ENCODE results near the gene PTRH1. TPM values are rescaled to one million over a fixed set of nuclear protein-coding genes. Genes with fewer than 3 reads are reported as not detected.

Gene PTRH1
- total RNA-seq, 3 donors from 2014 or later: 19.0 to 26.2 (median 23.3) TPM

GRCh38 chr9:127753622-127754021 is 38.2 kb upstream of the PTRH1 start:
- peaks cover 4 to 31% of the 10 kb centered on the region in 2 donors for H3K27me3 ChIP-seq
- H3K4me1 ChIP-seq: peaks cover 3 to 4% of the 10 kb centered on the region in 2 donors
- intact Hi-C loops (cut with DNase I; ENCODE audit: low total_unique reads): no loop called here
- H3K27ac ChIP-seq: no peak overlapping the region
- no peak overlapping the region for H3K4me3 ChIP-seq
- no peaks in the 10 kb centered on the region for H3K9me3 ChIP-seq
- H3K36me3 ChIP-seq: no peaks in the 10 kb centered on the region
- TF ChIP-seq POLR2AphosphoS5 (IDR thresholded peaks at IDR 0.05): no peak
- TF ChIP-seq CTCF (IDR thresholded peaks at IDR 0.05): no peak
- no peak for TF ChIP-seq POLR2A (IDR thresholded peaks at IDR 0.05)
- DNase-seq (ENCODE audit: low spot score in 2 of 2): no peak

- H3K9me3 ChIP-seq: no peaks in the 10 kb centered on the region
- no peak overlapping the region for H3K27ac ChIP-seq
- no peaks in the 10 kb centered on the region for H3K36me3 ChIP-seq
- H3K27me3 ChIP-seq: peaks cover 4 to 31% of the 10 kb centered on the region in 2 donors
- no peak overlapping the region for H3K4me3 ChIP-seq
- peaks cover 3 to 4% of the 10 kb centered on the region in 2 donors for H3K4me1 ChIP-seq
- DNase-seq (ENCODE audit: low spot score in 2 of 2): no peak
- intact Hi-C loops (cut with DNase I; ENCODE audit: low total_unique reads): no loop called here
- no peak for TF ChIP-seq CTCF (IDR thresholded peaks at IDR 0.05)
Measured at GRCh38 chr9:127753148-127753547, 37.7 kb upstream of the PTRH1 start.

GRCh38 chr9:127751269-127752054 is 36.0 kb upstream of the PTRH1 start:
- H3K36me3 ChIP-seq: no peaks in the 10 kb centered on the region
- H3K9me3 ChIP-seq: no peaks in the 10 kb centered on the region
- no peak for DNase-seq (ENCODE audit: low spot score in 2 of 2)
- H3K27me3 ChIP-seq: peaks cover 4 to 31% of the 10 kb centered on the region in 2 donors
- H3K27ac ChIP-seq: no peak overlapping the region
- no peak for TF ChIP-seq POLR2A (IDR thresholded peaks at IDR 0.05)
- TF ChIP-seq CTCF (IDR thresholded peaks at IDR 0.05): no peak
- TF ChIP-seq POLR2AphosphoS5 (IDR thresholded peaks at IDR 0.05): no peak
- intact Hi-C loops (cut with DNase I; ENCODE audit: low total_unique reads): no loop called here
- peaks cover 3 to 4% of the 10 kb centered on the region in 2 donors for H3K4me1 ChIP-seq
- H3K4me3 ChIP-seq: no peak overlapping the region

GRCh38 chr9:127749090-127749787 is 33.8 kb upstream of the PTRH1 start:
- H3K4me3 ChIP-seq: no peak overlapping the region
- no peak overlapping the region for H3K27ac ChIP-seq
- no peaks in the 10 kb centered on the region for H3K4me1 ChIP-seq
- no peak for DNase-seq (ENCODE audit: low spot score in 2 of 2)
- H3K9me3 ChIP-seq: no peaks in the 10 kb centered on the region
- intact Hi-C loops (cut with DNase I; ENCODE audit: low total_unique reads): no loop called here
- TF ChIP-seq CTCF (IDR thresholded peaks at IDR 0.05) (no peak), POLR2AphosphoS5 (IDR thresholded peaks at IDR 0.05) (no peak), POLR2A (IDR thresholded peaks at IDR 0.05) (no peak)
- no peaks in the 10 kb centered on the region for H3K36me3 ChIP-seq
- peaks cover 0 to 10% of the 10 kb centered on the region in 2 donors for H3K27me3 ChIP-seq

- no peaks in the 10 kb centered on the region for H3K27me3 ChIP-seq
- no peak overlapping the region for H3K4me3 ChIP-seq
- no peak overlapping the region for H3K27ac ChIP-seq
- TF ChIP-seq POLR2AphosphoS5 (IDR thresholded peaks at IDR 0.05): no peak
- no peak for TF ChIP-seq CTCF (IDR thresholded peaks at IDR 0.05)
- no peak for TF ChIP-seq POLR2A (IDR thresholded peaks at IDR 0.05)
- H3K9me3 ChIP-seq: no peaks in the 10 kb centered on the region
- no peaks in the 10 kb centered on the region for H3K36me3 ChIP-seq
- intact Hi-C loops (cut with DNase I; ENCODE audit: low total_unique reads): no loop called here
- no peaks in the 10 kb centered on the region for H3K4me1 ChIP-seq
- DNase-seq (ENCODE audit: low spot score in 2 of 2): no peak
Measured at GRCh38 chr9:127746959-127747569, 31.6 kb upstream of the PTRH1 start.
